Stimulated activated CD8-positive, alpha-beta memory T cell treated with anti-CD3 and anti-CD28 coated beads, Interleukin-2, amount 100 ng/mL, for 48 hours (primary cell): Measurements from ENCODE around the gene WWC1.
"Not testable (repeated sequence)": the region's sequence is repeated elsewhere in the genome, so short reads cannot be mapped to it uniquely, and the experiment has no call there.

ENCODE experiments used
- DNase-seq, 2 donors: peaks; one replicate each; pipeline ENCODE4 v3.0.0-alpha.2; 2020; ENCODE audit warnings: low read depth in 2 of 2

Gene WWC1

GRCh38 chr5:168308976-168309598 is 17.6 kb downstream of the WWC1 start:
- no peak for DNase-seq

- not testable (repeated sequence) for DNase-seq
These were observed 19.1 kb downstream of the WWC1 start for GRCh38 chr5:168310541-168310940.

GRCh38 chr5:168311061-168311566 is 19.7 kb downstream of the WWC1 start:
- no peak for DNase-seq

- DNase-seq, result no peak
These were observed 21.3 kb downstream of the WWC1 start for GRCh38 chr5:168312606-168313295.

- no peak for DNase-seq
These were observed 22.3 kb downstream of the WWC1 start for GRCh38 chr5:168313596-168314204.

- no peak for DNase-seq
These were observed 23.4 kb downstream of the WWC1 start for GRCh38 chr5:168314735-168315411.

GRCh38 chr5:168315416-168316138 is 24.1 kb downstream of the WWC1 start:
- no peak for DNase-seq

- DNase-seq, result no peak
These were observed 24.7 kb downstream of the WWC1 start for GRCh38 chr5:168316139-168316578.

GRCh38 chr5:168317096-168317520 is 25.7 kb downstream of the WWC1 start:
- DNase-seq, result no peak

GRCh38 chr5:168317521-168318147 is 26.2 kb downstream of the WWC1 start:
- no peak for DNase-seq

- DNase-seq, result no peak
These were observed 26.8 kb downstream of the WWC1 start for GRCh38 chr5:168318240-168318639.

- DNase-seq, result no peak
These were observed 28.3 kb downstream of the WWC1 start for GRCh38 chr5:168319774-168320173.

GRCh38 chr5:168320805-168321204 is 29.4 kb downstream of the WWC1 start:
- no peak for DNase-seq

- no peak for DNase-seq
These were observed 33.6 kb downstream of the WWC1 start for GRCh38 chr5:168324859-168325630.

- no peak for DNase-seq
These were observed 35.6 kb downstream of the WWC1 start for GRCh38 chr5:168327019-168327421.

- DNase-seq, result no peak
These were observed 36.0 kb downstream of the WWC1 start for GRCh38 chr5:168327451-168327850.

GRCh38 chr5:168327994-168328393 is 36.5 kb downstream of the WWC1 start:
- no peak for DNase-seq

GRCh38 chr5:168328814-168329213 is 37.4 kb downstream of the WWC1 start:
- DNase-seq, result no peak

GRCh38 chr5:168329302-168329701 is 37.9 kb downstream of the WWC1 start:
- no peak for DNase-seq

- DNase-seq, result no peak
These were observed 40.6 kb downstream of the WWC1 start for GRCh38 chr5:168332042-168332441.
